DOHH2 (cell line): ENCODE results near the gene FAM186B.

Source experiments
- H3F3A ChIP-seq: fragments of 200-600 bp; sonication (generic), shearing (Covaris generic); 2 replicates; pipeline ENCODE4 v1.6.0; 2016; ENCODE audit warnings: antibody characterized with exemption, mild to moderate bottlenecking; ENCODE audit not compliant: control insufficient read depth, insufficient read depth
- H3K27ac ChIP-seq: fragments of 200-600 bp; sonication (generic); 2 replicates; pipeline ENCODE4 v1.5.1; 2014; ENCODE audit warnings: low read depth, mild to moderate bottlenecking, low read length, moderate library complexity
- H3K27me3 ChIP-seq: fragments of 200-600 bp; sonication (generic); 2 replicates; pipeline ENCODE4 v1.6.1; 2014; ENCODE audit warnings: mild to moderate bottlenecking, low read length, mixed read lengths; ENCODE audit not compliant: control insufficient read depth
- H3K36me3 ChIP-seq: fragments of 200-600 bp; sonication (generic); 2 replicates; pipeline ENCODE4 v1.6.1; 2014; ENCODE audit warnings: mild to moderate bottlenecking, low read length, moderate library complexity, mixed read lengths; ENCODE audit not compliant: control insufficient read depth
- H3K4me1 ChIP-seq: fragments of 200-600 bp; sonication (generic); 2 replicates; pipeline ENCODE4 v1.6.1; 2014; ENCODE audit warnings: mild to moderate bottlenecking, low read length, mixed read lengths; ENCODE audit not compliant: control insufficient read depth
- H3K4me2 ChIP-seq: fragments of 200-600 bp; sonication (generic); 2 replicates; pipeline ENCODE4 v1.6.0; 2014; ENCODE audit warnings: mild to moderate bottlenecking, low read length, moderate library complexity
- H3K4me3 ChIP-seq: fragments of 200-600 bp; sonication (generic); 2 replicates; pipeline ENCODE4 v1.5.1; 2014; ENCODE audit warnings: mild to moderate bottlenecking, low read length, mixed read lengths
- H3K79me2 ChIP-seq: fragments of 200-600 bp; sonication (generic); 2 replicates; pipeline ENCODE4 v1.6.1; 2014; ENCODE audit warnings: mild to moderate bottlenecking, low read length, mixed read lengths; ENCODE audit not compliant: control insufficient read depth
- H3K9me2 ChIP-seq: fragments of 200-600 bp; sonication (generic); replicated peaks from 2 replicates; pipeline ENCODE4 v1.6.1; 2014; ENCODE audit warnings: mild to moderate bottlenecking, low read length, mixed read lengths; ENCODE audit not compliant: control insufficient read depth
- H3K9me3 ChIP-seq: fragments of 200-600 bp; sonication (generic); 2 replicates; pipeline ENCODE4 v1.6.1; 2014; ENCODE audit warnings: antibody characterized with exemption, low read length, mixed read lengths; ENCODE audit not compliant: control insufficient read depth, insufficient read depth
- H4K20me1 ChIP-seq: fragments of 200-600 bp; sonication (generic); 2 replicates; pipeline ENCODE4 v1.6.0; 2014; ENCODE audit warnings: low read depth, mild to moderate bottlenecking, antibody characterized with exemption, low read length, moderate library complexity; ENCODE audit not compliant: control insufficient read depth, insufficient read depth
- EZH2phosphoT487 ChIP-seq: fragments of 200-600 bp; sonication (generic); IDR thresholded peaks from 2 replicates; pipeline ENCODE4 v1.6.1; 2017; ENCODE audit warnings: borderline replicate concordance, mild to moderate bottlenecking, antibody characterized with exemption, low read length, moderate library complexity, mixed read lengths
- TF ChIP-seq, protein P1 (sequence below): fragments of 200-600 bp; sonication (generic); IDR thresholded peaks from one replicate; pipeline ENCODE4 v1.5.1; 2014; ENCODE audit warnings: antibody characterized with exemption, mild to moderate bottlenecking, low read depth, low read length; ENCODE audit not compliant: poor library complexity, severe bottlenecking

FAM186B gene

DNA sequence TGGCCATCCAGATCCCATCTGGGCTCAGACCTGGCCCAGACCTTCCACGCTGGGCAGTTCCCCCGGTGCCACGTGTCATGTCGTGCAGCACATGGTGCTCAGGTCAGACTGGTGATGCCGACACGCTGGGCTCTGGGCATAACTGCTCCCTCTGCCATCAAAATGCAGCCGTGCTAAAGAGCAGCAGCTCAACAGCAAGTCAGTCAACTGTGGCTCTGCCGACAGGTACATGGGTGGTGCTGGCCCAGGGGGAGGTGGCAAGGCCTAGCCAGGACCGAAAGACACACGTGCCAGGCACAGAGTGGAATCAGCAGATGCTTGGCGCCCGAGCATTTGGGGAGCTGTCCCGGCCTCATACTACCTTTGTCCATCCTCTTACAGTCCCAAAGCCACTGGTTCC is 39.1 kb downstream of the FAM186B start:
- H4K20me1 ChIP-seq = no peaks in the 10 kb centered on the region
- no peaks in the 10 kb centered on the region for H3K9me2 ChIP-seq
- H3K27me3 ChIP-seq = no peaks in the 10 kb centered on the region
- H3K4me1 ChIP-seq = peaks cover 16% of the 10 kb centered on the region
- peak overlapping the region; percentile 91 for H3K4me3 ChIP-seq
- no peak overlapping the region for H3K27ac ChIP-seq
- TF ChIP-seq EZH2phosphoT487 = no peak
- TF ChIP-seq, protein P1, sequence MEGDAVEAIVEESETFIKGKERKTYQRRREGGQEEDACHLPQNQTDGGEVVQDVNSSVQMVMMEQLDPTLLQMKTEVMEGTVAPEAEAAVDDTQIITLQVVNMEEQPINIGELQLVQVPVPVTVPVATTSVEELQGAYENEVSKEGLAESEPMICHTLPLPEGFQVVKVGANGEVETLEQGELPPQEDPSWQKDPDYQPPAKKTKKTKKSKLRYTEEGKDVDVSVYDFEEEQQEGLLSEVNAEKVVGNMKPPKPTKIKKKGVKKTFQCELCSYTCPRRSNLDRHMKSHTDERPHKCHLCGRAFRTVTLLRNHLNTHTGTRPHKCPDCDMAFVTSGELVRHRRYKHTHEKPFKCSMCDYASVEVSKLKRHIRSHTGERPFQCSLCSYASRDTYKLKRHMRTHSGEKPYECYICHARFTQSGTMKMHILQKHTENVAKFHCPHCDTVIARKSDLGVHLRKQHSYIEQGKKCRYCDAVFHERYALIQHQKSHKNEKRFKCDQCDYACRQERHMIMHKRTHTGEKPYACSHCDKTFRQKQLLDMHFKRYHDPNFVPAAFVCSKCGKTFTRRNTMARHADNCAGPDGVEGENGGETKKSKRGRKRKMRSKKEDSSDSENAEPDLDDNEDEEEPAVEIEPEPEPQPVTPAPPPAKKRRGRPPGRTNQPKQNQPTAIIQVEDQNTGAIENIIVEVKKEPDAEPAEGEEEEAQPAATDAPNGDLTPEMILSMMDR = no peak
- H3K79me2 ChIP-seq = peaks cover 56% of the 10 kb centered on the region
- H3K9me3 ChIP-seq = no peaks in the 10 kb centered on the region
- peak overlapping the region; percentile 83 for H3K4me2 ChIP-seq
- peaks cover 53% of the 10 kb centered on the region for H3K36me3 ChIP-seq
- no peaks in the 10 kb centered on the region; the same call in 1 of the 2 replicates for H3F3A ChIP-seq

DNA sequence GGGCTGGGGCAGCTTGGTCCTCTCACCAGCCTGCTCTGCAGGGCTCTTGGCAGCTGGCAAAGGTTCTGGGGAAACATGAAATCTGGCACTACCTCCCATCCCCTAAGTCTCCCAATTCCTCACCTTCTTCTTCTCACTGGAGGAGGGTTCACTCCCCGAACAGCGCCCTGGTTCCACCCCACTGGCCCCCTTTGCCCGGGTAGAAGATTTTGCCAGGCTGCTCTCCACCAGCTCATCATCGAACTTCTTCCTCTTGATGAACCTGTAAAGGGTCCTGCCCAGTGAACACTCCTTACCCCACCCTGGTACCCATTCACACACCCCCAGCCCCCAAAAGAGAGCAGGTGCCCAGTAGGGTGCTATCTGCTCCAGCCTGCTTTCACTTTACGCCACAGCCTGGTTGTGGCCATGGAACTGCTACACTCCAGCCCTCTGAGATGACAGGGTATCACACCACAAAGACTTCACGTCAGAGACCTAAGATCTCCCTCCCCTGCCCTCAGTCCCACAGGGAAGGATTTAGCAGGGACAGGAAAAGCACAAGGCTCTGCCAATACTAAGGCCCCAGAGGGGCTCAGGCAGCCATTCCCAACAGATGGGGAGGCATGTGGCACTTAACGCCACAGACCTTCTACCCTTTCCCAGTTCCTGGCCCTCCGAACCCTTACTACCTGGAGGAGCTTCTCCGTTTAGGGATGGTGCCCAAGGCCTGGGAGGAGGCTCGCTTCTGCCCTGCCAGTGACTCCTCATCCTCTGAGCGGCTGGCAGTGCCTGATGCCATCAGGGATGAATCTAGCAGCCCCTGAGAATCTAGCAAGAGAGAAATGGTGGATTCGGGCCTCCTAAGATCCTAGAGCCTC is 39.8 kb downstream of the FAM186B start:
- Histone ChIP-seq H3K79me2 (peaks cover 49% of the 10 kb centered on the region), H3K27me3 (no peaks in the 10 kb centered on the region), H3K9me2 (no peaks in the 10 kb centered on the region), H3K4me2 (no peak overlapping the region), H4K20me1 (no peaks in the 10 kb centered on the region), H3K36me3 (peaks cover 59% of the 10 kb centered on the region), H3K4me3 (no peak overlapping the region), H3K4me1 (peaks cover 16% of the 10 kb centered on the region), H3F3A (no peaks in the 10 kb centered on the region; the same call in 1 of the 2 replicates), H3K9me3 (no peaks in the 10 kb centered on the region), H3K27ac (no peak overlapping the region)
- TF ChIP-seq EZH2phosphoT487 = no peak
- TF ChIP-seq, protein P1 = no peak

DNA sequence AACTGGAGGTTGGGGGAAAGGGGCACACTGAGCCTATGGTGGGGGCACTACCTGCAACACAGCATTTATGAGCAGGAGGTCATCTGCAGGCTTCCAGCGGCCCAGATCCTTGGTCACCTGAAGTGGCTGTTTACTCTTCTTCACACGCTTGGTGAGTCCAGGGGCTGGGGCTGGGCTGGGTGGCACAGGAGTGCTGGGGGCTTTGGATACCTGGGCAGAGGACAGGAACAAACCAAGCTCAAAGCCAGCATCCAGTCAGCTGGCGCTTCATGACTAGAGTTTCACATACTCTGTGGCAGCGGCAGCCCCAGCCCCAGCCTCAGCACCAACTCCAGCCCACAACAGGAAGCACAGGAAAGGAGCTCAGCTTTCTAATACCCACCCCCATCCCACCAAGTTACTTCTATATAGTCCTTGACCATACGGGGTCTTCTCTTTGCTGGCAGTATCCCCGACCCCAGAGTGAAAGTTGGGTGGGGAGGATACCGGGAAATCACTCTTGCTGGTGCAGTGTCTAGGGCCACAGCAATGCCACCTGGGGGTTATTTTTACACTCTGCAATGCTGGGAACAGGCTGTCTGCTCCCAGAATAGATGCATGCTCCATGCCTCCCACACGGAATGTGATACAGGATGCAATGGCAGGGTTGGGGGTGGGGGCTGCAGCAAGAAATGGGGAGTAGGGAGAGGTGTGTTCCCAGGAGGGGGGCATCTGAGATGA is 40.6 kb downstream of the FAM186B start:
- no peak overlapping the region for H3K27ac ChIP-seq
- H3K9me3 ChIP-seq = no peaks in the 10 kb centered on the region
- no peaks in the 10 kb centered on the region; the same call in 1 of the 2 replicates for H3F3A ChIP-seq
- no peak overlapping the region for H3K4me3 ChIP-seq
- TF ChIP-seq, protein P1 = no peak
- no peak for TF ChIP-seq EZH2phosphoT487
- H3K27me3 ChIP-seq = no peaks in the 10 kb centered on the region
- peaks cover 13% of the 10 kb centered on the region for H3K4me1 ChIP-seq
- no peaks in the 10 kb centered on the region for H3K9me2 ChIP-seq
- no peaks in the 10 kb centered on the region for H4K20me1 ChIP-seq
- peaks cover 41% of the 10 kb centered on the region for H3K79me2 ChIP-seq
- peaks cover 67% of the 10 kb centered on the region for H3K36me3 ChIP-seq
- H3K4me2 ChIP-seq = no peak overlapping the region
